NB4 (cell line): ENCODE data around the gene OBP2A.
A peak's percentile ranks its signal among the peaks of the same experiment; 100 is the strongest.

Experiments used
- DNase-seq: peaks from one replicate; pipeline ENCODE4 v3.0.0; 2010; ENCODE audit warnings: low read depth
- H3K4me3 ChIP-seq: one replicate; pipeline ENCODE4 v1.5.1; 2011; ENCODE audit warnings: mild to moderate bottlenecking, low read depth, low read length, moderate library complexity
- MYC ChIP-seq: IDR thresholded peaks from 2 replicates; pipeline ENCODE4 v1.6.1; 2011; ENCODE audit warnings: low read depth, low read length
- POLR2A ChIP-seq: IDR thresholded peaks from 2 replicates; pipeline ENCODE4 v1.6.1; 2011; ENCODE audit warnings: mild to moderate bottlenecking; ENCODE audit not compliant: insufficient read length; ENCODE audit errors: extremely low read depth
- TF ChIP-seq, protein P1 (sequence below): IDR thresholded peaks from one replicate; pipeline ENCODE4 v1.5.1; 2012; ENCODE audit warnings: low read depth, low read length
- TF ChIP-seq, protein P2 (sequence below): IDR thresholded peaks from 2 replicates; pipeline ENCODE4 v1.6.1; 2011; ENCODE audit warnings: low read depth, low read length

The OBP2A gene

GRCh38 chr9:135501261-135502167 lies 44.4 kb upstream of the OBP2A start:
- TF ChIP-seq POLR2A, result peak; percentile 3
- TF ChIP-seq, protein P1, sequence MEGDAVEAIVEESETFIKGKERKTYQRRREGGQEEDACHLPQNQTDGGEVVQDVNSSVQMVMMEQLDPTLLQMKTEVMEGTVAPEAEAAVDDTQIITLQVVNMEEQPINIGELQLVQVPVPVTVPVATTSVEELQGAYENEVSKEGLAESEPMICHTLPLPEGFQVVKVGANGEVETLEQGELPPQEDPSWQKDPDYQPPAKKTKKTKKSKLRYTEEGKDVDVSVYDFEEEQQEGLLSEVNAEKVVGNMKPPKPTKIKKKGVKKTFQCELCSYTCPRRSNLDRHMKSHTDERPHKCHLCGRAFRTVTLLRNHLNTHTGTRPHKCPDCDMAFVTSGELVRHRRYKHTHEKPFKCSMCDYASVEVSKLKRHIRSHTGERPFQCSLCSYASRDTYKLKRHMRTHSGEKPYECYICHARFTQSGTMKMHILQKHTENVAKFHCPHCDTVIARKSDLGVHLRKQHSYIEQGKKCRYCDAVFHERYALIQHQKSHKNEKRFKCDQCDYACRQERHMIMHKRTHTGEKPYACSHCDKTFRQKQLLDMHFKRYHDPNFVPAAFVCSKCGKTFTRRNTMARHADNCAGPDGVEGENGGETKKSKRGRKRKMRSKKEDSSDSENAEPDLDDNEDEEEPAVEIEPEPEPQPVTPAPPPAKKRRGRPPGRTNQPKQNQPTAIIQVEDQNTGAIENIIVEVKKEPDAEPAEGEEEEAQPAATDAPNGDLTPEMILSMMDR, result no peak
- H3K4me3 ChIP-seq, result peak overlapping the region; percentile 70
- peak; percentile 78 for DNase-seq

GRCh38 chr9:135502168-135502872 lies 43.6 kb upstream of the OBP2A start:
- TF ChIP-seq, protein P2, sequence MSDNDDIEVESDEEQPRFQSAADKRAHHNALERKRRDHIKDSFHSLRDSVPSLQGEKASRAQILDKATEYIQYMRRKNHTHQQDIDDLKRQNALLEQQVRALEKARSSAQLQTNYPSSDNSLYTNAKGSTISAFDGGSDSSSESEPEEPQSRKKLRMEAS, result no peak
- TF ChIP-seq, protein P1, result no peak
- TF ChIP-seq POLR2A, result no peak
- no peak for TF ChIP-seq MYC
- peak overlapping the region; percentile 70 for H3K4me3 ChIP-seq
- DNase-seq, result no peak

DNA sequence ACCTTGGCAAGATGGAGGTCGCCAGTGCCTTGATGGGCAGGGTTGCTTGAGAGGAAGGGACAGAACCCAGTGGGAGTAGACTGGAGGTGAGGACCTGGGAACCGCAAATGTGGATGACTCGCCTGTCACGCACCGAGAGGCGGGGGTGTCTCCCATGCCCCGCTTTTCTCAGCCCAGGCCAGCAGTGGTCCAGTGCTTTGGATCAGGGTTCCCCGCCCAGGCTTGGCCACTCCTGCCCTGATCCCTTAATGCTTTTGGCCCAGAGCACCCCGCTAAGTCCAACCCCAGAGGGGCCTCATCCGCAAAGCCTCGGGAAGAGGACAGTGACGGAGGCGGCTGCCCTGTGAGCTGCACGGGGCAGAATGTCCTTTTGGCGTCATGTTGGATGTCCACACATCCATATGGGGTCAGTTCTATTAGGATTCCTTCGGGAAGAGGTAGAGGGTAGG lies 43.0 kb upstream of the OBP2A start:
- H3K4me3 ChIP-seq, result no peak overlapping the region
- DNase-seq, result no peak
- TF ChIP-seq POLR2A, result no peak
- TF ChIP-seq, protein P1, result no peak
- TF ChIP-seq, protein P2, result no peak
- TF ChIP-seq MYC, result no peak

GRCh38 chr9:135503371-135504261 lies 42.3 kb upstream of the OBP2A start:
- TF ChIP-seq, protein P1, result no peak
- TF ChIP-seq, protein P2, result no peak
- TF ChIP-seq MYC (no peak), POLR2A (no peak)
- DNase-seq, result no peak
- no peak overlapping the region for H3K4me3 ChIP-seq
